SIG-M5 treated with dmso at 0.1 percent for 504 hours (cell line): ENCODE measurements around the gene CNGA1.

Source experiments
- DNase-seq: peaks from one replicate; lab custom pipeline; 2025; ENCODE audit not compliant: unreplicated experiment; lab: John Stamatoyannopoulos, UW

Gene CNGA1

DNA sequence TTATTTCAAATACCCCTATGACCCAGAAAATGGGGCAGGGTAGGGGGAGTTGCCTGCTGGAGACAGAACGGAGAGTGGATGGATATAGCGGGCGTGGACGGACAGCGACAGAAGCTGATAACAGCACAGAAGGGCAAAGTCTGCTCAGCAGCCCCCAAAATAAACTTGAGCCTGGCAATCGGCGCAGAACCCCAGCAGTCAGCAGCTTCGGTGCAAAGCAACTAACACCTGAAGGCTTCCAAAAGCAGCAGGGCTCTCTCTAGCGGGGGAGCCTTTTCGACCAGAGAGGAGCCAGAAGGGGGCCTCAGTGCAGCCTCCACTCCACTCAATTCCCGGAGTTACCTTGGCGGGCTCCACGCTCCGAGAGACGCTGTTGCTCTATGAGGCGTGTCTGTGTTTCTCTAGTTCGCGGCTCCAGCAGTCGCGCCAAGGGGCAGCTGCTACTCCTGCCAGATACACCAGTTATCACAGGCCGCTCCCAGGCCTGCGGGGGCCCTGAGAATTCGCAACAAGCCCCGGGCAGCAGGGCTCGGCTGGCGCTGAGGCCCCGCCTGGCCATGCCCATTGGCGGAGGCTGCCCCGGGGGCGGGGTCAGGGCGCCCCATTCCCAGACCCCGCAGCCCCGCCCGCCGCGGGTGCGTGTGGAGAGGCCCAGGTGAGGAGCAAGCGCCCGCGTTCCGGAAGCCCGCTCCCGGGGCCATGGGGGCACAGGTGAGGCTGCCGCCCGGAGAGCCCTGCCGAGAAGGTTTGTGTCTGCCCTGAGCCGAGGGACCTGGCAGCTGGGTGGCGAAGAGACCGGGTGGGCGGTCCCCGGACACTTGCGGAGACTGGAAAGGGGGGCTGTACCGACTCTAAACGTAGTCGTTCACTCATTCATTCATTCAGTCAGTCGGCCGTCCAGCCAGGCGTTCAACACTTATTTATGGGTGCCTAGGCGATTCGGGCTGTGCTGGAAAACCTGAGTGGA lies at the start of gene CNGA1, which contains the start of gene NIPAL1:
Gene CNGA1 (minus strand): TSS at position 541 of the 967 bp plus-strand sequence. CDS start 63,992 bp downstream, outside the sequence.
Gene NIPAL1 (plus strand): TSS at position 632 of the 967 bp plus-strand sequence. CDS start 68 bp downstream, at position 700.
- peak; percentile 5 for DNase-seq

DNA sequence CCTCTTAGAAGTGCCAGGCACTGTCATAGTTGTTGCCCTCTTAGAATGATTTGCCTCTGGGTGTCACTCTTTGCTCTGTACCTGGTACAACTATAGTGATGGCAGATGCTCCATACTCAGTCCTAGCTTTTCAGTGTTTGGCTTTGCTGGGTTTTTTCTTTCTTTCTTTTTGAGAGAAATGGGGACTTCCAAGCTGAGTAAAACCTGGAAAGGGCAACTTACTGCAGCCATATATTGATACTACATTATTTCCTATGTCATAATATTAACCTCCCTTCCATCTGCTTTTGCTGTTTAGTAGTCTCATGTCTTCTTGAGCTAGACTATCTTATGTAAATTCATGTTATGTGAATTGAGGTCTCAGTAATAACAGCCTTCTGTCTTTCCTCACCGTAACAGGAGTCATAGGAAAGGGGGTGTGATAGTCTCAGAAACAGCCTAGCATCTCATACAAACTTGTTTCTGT lies 49.1 kb upstream of the CNGA1 start:
- DNase-seq, result no peak

DNA sequence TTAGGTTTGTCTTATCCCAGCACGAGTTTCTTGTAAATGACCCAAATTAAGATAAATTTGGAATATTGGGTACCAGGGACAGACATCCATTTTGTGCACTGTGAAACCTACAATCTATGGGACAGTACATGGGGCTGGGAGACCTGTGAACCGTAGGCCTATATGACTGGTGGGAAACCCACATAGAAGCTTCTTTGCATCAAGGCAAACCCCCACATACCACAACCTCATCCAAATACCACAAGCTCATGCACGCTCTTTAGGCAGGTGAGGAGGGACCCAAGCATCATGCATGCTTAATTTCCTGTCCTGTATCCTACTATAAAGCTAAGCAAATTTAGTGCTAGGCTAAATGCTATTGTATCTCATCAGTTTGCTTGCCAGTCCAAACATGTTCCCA lies 47.9 kb upstream of the CNGA1 start:
- no peak for DNase-seq

DNA sequence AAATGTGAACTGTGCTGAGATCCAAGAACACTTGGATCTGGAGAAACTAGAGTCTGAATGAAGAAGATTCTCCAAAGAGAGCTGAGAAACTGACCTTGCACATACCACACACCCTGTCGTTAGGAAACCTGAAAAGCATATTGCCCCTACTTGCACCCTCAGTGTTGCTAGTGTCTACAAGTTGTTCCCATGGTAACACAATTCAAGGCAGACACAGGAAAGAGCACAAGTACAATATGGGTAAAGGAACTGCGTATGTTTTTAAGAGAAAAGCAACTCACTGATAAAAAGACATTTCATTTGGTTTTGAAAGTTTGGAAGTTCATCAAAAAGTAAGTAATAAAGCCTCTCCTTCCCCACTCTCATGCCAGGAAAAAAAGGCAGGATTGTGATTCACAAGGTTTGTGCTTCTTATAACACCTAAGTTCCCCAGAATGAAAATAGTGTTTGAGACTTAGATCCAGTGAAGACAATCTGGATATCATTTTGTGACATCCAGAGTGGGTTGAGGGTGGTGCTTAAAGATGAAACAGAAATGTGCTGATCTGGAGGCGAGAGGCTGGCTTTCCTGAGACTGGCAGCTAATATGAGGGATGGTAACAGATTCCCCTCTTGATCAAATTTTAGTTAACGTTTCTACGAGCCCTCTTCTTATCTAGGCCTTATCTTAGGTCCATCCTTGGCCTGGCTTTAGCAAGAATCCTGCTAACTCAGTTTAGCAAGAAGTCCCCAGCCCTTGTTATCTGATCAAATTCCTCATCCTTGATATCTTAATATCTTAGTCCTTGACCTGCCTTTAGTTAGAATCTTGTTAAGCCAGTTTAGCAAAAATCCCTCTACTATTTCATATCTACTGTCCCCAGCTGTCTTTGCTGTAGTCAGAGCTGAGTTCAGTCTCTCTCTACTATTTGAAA lies 42.4 kb upstream of the CNGA1 start:
- DNase-seq, result no peak

DNA sequence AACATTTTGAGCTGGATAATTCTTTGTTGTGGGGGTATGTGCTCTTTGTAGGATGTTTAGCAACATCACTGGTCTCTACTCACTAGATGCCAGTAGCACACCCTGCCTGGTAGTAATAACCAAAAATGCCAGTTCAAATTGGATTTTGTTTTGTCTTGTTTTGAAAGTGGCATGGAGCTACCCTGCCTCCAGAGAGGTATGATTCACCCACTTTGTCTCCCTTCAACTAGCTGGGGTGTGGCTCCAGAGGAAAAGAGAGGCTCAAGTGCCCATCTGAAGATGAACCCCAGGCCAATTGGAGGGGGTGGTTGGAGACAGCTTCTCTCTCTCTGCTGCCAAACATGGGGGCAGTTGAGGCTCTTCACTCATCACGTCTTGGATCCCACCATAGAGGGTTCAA lies 34.6 kb upstream of the CNGA1 start:
- no peak for DNase-seq

DNA sequence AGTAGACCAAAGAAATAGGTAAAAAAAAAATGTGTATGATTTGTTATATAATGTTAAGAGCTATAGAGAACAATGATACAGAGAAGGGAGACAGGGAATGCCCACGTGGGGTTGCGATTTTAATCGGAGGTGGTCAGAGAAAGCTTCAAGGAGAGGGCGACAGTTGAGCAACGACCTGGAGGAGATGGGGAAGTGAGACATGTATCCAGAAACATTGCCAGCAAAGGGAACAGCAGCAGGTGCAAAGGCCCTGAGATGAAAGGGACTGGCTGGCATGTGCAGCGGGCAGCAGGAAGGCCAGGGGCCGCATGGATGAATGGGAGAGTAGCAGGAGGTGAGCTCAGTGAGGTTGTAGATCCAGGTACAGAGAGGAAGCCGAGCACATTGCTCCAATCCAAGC lies 33.0 kb upstream of the CNGA1 start:
- no peak for DNase-seq

DNA sequence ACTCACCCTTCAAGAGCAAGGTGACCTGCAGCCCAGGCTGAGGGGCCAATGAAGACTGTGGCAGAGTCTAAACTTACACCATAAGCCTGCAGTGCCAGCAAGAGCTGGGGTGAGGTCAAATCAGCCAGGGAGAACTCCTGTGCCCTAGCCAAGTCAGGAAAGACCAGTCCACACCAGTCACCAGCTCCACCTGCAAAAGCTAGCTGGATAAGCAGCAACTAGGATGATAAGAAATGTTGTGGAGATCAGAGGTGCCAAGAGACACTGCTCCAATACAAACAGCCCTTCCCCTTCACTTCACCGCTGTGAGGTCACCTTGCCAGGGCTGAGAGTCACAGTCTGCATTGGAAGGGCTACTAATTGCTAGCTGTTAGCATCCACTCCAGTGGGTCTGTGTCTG lies 31.4 kb upstream of the CNGA1 start:
- no peak for DNase-seq

DNA sequence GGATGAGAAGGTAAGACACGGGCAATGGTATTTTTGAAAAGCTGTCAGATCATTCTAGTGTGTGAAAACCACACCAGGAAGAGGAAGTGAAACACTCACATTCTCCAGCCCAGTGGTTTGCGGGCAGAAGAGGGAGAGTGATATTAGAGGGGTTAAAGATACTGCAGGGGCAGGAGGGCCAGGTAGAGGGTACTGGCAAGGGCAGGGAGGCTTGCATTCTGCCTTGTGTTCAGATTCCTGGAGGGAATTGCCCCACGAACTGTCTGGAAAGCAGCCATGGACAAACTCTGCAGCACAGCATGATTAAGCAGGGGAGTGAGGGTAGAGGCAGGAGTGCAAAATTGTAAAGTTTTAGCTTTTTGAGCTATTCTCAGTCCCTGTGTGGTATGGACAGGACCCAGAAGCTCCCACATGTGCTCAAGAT lies 31.0 kb upstream of the CNGA1 start:
- peak; percentile 78 for DNase-seq

DNA sequence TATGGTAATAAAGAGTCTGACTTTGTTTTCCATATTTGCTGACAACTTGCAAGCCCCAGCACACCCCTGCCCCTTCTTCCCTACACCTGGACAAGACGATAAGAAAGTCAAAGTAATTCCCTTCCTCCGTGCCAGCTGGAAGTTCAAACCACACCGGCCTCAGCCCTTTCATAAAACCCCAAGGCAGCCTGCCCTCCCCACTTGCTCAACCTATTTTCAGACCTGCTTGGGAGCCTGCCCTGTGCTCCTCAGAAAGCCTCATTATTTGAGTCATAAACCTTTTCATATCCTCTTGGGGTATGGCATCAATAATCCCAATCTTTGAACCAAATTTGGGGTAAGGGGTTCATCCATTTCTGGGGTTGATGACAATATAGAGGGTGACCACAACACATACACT lies 29.6 kb upstream of the CNGA1 start:
- DNase-seq, result no peak

DNA sequence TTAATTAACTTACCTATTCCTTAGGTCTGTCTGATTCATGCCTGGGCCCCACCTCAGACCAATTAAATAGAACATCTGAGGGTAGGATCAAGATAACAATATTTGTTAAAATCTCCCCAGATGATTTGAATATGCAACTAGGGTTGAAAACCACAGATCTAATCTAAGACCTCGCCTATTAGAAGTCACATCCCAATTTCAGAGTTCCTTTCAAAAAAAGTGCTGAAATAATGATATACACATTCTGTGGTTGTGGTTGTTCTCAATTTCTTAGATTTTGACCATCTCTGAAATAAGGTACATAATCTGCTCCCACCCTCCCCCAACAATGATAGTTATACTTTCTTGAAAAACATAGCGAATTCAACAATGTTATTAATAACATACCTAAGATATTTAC lies 27.8 kb upstream of the CNGA1 start:
- DNase-seq, result no peak

DNA sequence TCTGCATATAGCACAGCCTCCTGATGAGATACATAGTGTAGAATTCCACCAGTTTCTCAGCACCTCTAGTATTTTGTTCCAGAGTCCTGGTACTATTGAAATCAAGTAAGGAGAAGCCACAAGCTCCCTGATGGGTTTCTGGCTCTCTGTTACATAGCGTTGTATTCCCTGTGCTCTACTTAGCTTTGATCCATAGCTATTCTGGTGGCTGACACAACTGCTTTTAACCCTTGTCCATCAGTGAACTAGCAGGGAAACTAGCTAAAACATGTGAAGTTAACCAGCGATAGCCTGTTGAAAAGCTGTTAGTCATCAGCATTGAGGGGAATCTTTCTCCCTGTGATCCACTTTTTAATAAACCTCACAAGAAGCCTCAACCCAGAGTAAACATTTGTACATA lies 27.0 kb upstream of the CNGA1 start:
- DNase-seq, result no peak

DNA sequence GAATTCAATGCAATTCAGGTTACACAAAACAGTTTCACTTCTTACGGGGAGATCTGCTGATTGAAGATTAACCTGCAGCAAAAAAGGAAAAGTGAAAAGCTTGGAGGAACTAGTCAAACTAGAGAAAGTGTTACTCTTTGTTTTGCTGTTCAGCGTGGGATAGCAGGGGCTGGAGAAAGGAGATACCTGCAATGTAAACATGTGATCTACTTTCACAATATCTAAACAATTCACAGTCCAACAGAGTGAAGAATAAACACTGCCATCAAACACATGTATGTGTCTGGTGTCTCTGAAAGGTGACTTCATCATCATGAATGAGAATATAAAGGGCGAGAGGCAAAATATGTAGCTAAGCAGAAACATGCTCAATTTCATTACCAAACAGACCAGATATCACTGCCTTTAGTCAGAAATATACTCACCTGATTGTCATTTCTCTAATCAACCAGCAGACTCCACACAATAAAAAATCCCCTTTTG lies 26.5 kb upstream of the CNGA1 start:
- no peak for DNase-seq

DNA sequence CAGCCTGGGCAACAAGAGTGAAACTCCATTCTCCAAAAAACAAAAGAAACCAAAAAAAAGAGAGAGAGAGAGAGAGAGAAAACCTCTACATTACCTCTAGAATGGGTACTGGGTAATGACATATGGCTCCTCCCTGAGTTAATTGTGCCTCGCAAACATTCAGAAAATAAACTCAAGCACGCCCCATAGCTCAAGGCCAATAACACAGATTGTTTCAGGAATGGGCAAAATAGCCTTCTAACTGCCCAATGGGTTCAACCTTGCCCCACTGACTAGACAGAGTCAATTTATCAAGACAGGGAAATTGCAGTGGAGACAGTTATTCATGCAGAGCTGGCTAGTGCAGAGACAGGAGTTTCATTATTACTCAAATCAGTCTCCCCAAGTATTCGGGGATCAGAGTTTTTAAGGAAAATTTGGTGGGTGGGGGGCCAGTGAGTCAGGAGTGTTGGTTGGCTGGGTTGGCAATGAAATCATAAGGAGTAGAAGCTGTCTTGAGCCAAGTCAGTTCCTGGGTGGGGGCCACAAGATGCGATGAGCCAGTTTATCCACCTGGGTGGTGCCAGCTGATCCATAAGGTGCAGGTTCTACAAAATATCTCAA lies 25.2 kb upstream of the CNGA1 start:
- DNase-seq, result no peak

DNA sequence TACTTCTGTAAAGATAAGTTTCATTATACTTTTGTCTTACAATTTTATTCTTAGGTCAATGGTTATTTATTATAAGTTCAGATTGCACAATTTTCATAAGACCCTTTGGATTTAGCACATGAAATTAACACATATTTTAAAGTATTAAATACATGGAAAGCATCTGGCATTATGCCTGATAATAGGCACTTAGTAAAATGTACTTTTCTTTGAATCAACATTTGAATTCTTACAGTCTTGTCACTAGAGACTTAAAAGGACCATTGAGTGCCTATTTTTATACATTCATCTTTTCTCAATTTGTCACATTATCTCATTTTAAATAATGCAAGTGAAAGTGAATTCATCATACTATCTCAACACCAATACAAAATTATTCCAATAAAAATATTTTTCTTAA lies 23.1 kb upstream of the CNGA1 start:
- DNase-seq, result no peak

DNA sequence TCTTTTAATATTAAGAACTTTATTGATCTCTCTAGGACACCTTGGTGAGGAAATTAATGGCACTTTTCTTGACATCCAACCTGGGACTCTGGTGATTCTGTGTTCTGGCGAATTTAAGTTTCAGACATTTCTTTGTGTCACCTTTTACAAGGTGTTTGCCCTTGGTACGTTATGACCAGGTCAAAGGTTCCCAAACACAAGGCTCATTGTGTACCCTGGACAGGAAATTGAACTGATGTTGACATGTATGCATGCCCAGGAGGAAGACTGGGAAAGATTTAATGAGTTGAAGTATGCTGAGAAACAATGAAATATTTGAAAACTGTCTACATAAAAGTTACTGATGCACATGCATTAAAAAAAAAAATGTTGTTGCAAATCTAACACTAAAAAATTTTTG lies 22.2 kb upstream of the CNGA1 start:
- no peak for DNase-seq

DNA sequence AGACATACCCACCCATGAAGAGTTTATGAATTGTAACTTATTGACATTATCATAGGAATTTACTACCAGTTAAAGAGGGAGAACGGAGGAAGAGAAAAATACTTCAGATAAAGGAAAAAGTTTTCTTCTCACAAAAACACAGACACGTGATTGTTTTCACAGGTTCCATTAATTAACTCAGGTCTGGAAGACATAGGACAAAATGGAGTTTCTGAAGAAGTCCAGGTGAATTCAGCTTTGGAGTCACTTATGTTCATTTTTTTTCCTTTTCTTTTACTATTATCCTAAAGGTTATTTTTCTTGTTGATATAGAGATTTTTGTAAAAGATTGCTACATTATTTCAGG lies 20.6 kb upstream of the CNGA1 start:
- DNase-seq, result no peak

DNA sequence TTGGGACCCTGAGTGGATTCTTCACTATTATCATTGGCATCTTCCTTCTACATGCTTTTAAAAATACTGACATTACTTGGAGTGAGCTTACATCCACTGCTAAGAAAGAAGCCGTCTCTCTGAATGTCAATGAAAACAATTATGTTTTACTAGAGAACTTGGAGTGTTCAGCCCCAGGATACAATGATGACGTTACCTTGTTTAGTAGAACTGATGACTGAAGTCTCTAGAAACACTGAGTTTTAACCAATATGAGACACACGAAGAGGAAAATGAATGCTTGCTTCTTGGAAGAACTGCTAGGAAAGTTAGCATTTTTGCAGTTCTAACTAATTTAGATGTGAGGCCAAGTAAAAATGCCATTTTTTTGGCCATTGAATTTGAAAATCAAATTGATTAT lies 19.5 kb upstream of the CNGA1 start:
- no peak for DNase-seq

DNA sequence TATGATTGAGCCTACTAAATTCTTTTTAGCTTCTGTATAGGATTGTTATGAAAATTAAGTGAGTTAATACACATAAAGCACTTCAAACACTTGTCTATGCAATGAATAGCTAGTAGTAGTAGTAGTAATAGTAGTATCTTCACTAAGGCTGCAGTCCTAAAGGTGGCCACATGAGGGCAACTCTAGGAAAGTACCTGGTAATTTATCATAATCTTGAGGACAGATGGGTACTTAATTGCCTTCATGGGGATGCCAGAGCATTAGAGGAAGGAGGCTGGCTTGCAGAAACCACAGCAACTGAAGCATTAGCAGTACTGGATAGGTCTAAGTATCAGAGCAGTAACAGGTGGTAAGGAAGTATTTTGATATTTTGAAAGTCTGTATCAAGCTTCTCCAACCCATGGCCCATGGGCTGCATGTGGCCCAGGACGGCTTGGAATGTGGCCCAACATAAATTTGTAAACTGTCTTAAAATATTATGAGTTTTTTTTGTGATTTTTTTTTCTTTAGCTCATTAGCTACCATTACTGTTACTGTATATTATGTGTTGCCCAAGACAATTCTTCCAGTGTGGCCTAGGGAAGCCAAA lies 17.4 kb upstream of the CNGA1 start:
- peak; percentile 24 for DNase-seq

DNA sequence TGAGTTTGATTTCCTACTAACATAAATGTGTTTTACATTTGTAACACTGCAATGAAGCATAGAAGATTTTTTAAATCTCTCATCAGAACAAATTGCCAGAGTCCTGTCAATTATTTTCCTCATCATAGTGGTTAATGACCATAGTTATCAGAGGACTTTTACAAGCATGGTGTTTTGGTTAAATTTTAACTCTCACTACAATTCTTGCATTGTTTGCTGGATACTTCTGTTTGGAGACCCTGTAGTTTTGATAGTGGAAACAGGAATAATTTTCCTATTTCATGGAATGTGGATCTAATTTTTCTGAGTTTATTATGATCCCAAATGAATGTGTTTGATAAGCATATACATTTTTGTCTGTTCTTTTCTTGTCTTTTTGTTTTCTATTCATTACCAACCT lies 16.9 kb upstream of the CNGA1 start:
- no peak for DNase-seq

DNA sequence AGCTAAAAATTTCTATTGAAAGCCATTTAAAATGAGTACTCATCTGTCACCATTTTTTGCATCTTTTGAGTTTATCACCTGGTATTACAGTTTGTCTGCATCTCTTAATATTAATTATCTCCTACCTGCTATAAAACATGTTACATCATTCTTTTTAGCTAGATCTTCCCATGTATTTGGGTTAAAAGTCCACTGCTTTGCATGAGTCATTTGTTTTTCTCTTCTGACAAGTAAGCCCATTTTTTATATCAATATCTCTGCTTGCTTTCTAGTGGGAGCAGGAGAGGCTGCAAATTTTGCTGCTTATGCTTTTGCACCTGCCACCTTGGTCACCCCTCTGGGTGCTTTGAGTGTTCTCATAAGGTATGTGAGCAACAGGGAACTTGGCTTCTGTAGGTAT lies 16.2 kb upstream of the CNGA1 start:
- DNase-seq, result no peak
